KOPT-K1 (cell line): Measurements from ENCODE around the gene TAS1R1.

Experiments used
- H3K27ac ChIP-seq: fragments of 200-600 bp; sonication (generic); 2 replicates; pipeline ENCODE4 v1.5.1; 2016; ENCODE audit warnings: antibody characterized with exemption, mild to moderate bottlenecking, low read depth, low read length; ENCODE audit not compliant: poor library complexity, severe bottlenecking
- H3K36me3 ChIP-seq: fragments of 200-600 bp; sonication (generic); 2 replicates; pipeline ENCODE4 v1.5.1; 2017; ENCODE audit warnings: antibody characterized with exemption, mild to moderate bottlenecking, low read length, moderate library complexity; ENCODE audit not compliant: insufficient read depth
- H3K9me3 ChIP-seq: fragments of 200-600 bp; sonication (generic); 2 replicates; pipeline ENCODE4 v1.5.1; 2017; ENCODE audit warnings: antibody characterized with exemption, low read length, mild to moderate bottlenecking; ENCODE audit not compliant: insufficient read depth, poor library complexity, severe bottlenecking

The TAS1R1 gene

GRCh38 chr1:6587261-6588005 is 32.3 kb downstream of the TAS1R1 start:
- no peak overlapping the region for H3K27ac ChIP-seq
- peaks cover 60% of the 10 kb centered on the region for H3K36me3 ChIP-seq
- no peaks in the 10 kb centered on the region for H3K9me3 ChIP-seq

GRCh38 chr1:6588128-6588892 is 33.2 kb downstream of the TAS1R1 start:
- Histone ChIP-seq H3K9me3 (no peaks in the 10 kb centered on the region), H3K36me3 (peaks cover 68% of the 10 kb centered on the region)

GRCh38 chr1:6588893-6589520 is 33.9 kb downstream of the TAS1R1 start:
- Histone ChIP-seq H3K36me3 (peaks cover 75% of the 10 kb centered on the region), H3K9me3 (no peaks in the 10 kb centered on the region), H3K27ac (no peak overlapping the region)

More at GRCh38 chr1:6588128-6588892, 33.2 kb downstream of the TAS1R1 start:
- no peak overlapping the region for H3K27ac ChIP-seq

- Histone ChIP-seq H3K27ac (no peak overlapping the region), H3K9me3 (no peaks in the 10 kb centered on the region), H3K36me3 (peaks cover 86% of the 10 kb centered on the region)
Observed at GRCh38 chr1:6590046-6590445, 34.9 kb downstream of the TAS1R1 start.

GRCh38 chr1:6591222-6591621 is 36.1 kb downstream of the TAS1R1 start:
- Histone ChIP-seq H3K36me3 (peaks cover 97% of the 10 kb centered on the region), H3K27ac (no peak overlapping the region), H3K9me3 (no peaks in the 10 kb centered on the region)

- Histone ChIP-seq H3K27ac (no peak overlapping the region), H3K36me3 (peaks cover 100% of the 10 kb centered on the region), H3K9me3 (no peaks in the 10 kb centered on the region)
Observed at GRCh38 chr1:6591644-6592043, 36.5 kb downstream of the TAS1R1 start.

GRCh38 chr1:6592441-6592840 is 37.3 kb downstream of the TAS1R1 start:
- Histone ChIP-seq H3K36me3 (peaks cover 100% of the 10 kb centered on the region), H3K9me3 (no peaks in the 10 kb centered on the region), H3K27ac (no peak overlapping the region)

GRCh38 chr1:6592865-6593593 is 37.9 kb downstream of the TAS1R1 start:
- Histone ChIP-seq H3K27ac (no peak overlapping the region), H3K36me3 (peaks cover 100% of the 10 kb centered on the region)

GRCh38 chr1:6593810-6594209 is 38.7 kb downstream of the TAS1R1 start:
- Histone ChIP-seq H3K36me3 (peaks cover 97% of the 10 kb centered on the region), H3K9me3 (no peaks in the 10 kb centered on the region), H3K27ac (no peak overlapping the region)

More at GRCh38 chr1:6592865-6593593, 37.9 kb downstream of the TAS1R1 start:
- H3K9me3 ChIP-seq, result no peaks in the 10 kb centered on the region

GRCh38 chr1:6594977-6595740 is 40.1 kb downstream of the TAS1R1 start:
- Histone ChIP-seq H3K9me3 (no peaks in the 10 kb centered on the region), H3K36me3 (peaks cover 89% of the 10 kb centered on the region), H3K27ac (no peak overlapping the region)

- no peak overlapping the region for H3K27ac ChIP-seq
- H3K36me3 ChIP-seq, result peaks cover 77% of the 10 kb centered on the region
Observed at GRCh38 chr1:6596351-6596750, 41.2 kb downstream of the TAS1R1 start.

GRCh38 chr1:6596886-6597776 is 42.0 kb downstream of the TAS1R1 start:
- Histone ChIP-seq H3K9me3 (no peaks in the 10 kb centered on the region), H3K27ac (no peak overlapping the region), H3K36me3 (peaks cover 69% of the 10 kb centered on the region)

More at GRCh38 chr1:6596351-6596750, 41.2 kb downstream of the TAS1R1 start:
- H3K9me3 ChIP-seq, result no peaks in the 10 kb centered on the region

GRCh38 chr1:6597777-6598131 is 42.6 kb downstream of the TAS1R1 start:
- Histone ChIP-seq H3K27ac (no peak overlapping the region), H3K36me3 (peaks cover 63% of the 10 kb centered on the region), H3K9me3 (no peaks in the 10 kb centered on the region)
